ENCODE measurements around the gene ZNF599. TPM values are rescaled to one million over a fixed set of nuclear protein-coding genes. Genes with fewer than 3 reads are reported as not detected.

ZNF599 gene
- total RNA-seq, 1 donor from 2014 or later = 9.0 TPM

- H3K4me1 Mint-ChIP-seq (ENCODE audit: unreplicated experiment) = no peaks in the 10 kb centered on the region
- no peak for TF ChIP-seq CTCF (conservative IDR thresholded peaks at IDR 0.05)
- no peaks in the 10 kb centered on the region for H3K36me3 Mint-ChIP-seq
- H3K27me3 Mint-ChIP-seq = peaks cover 31% of the 10 kb centered on the region
- DNase-seq (ENCODE audit: extremely low spot score, unreplicated experiment) = no peak
- no peak overlapping the region for H3K27ac Mint-ChIP-seq
- no peak overlapping the region for H3K4me3 Mint-ChIP-seq
- H3K9me3 Mint-ChIP-seq = no peaks in the 10 kb centered on the region
Measured at GRCh38 chr19:34786236-34786635, 13.2 kb upstream of the ZNF599 start.

GRCh38 chr19:34779652-34780051, 6.6 kb upstream of the ZNF599 start:
- DNase-seq (ENCODE audit: extremely low spot score, unreplicated experiment) = no peak
- Mint-ChIP-seq H3K27ac (no peak overlapping the region), H3K36me3 (no peaks in the 10 kb centered on the region), H3K27me3 (peaks cover 25% of the 10 kb centered on the region), H3K4me3 (no peak overlapping the region), H3K4me1 (ENCODE audit: unreplicated experiment) (no peaks in the 10 kb centered on the region), H3K9me3 (peaks cover 6% of the 10 kb centered on the region)
- TF ChIP-seq CTCF (conservative IDR thresholded peaks at IDR 0.05) = no peak

- Mint-ChIP-seq H3K36me3 (no peaks in the 10 kb centered on the region), H3K27ac (no peak overlapping the region), H3K9me3 (peaks cover 6% of the 10 kb centered on the region), H3K4me1 (ENCODE audit: unreplicated experiment) (no peaks in the 10 kb centered on the region), H3K4me3 (no peak overlapping the region), H3K27me3 (peaks cover 24% of the 10 kb centered on the region)
- DNase-seq (ENCODE audit: extremely low spot score, unreplicated experiment) = no peak
- no peak for TF ChIP-seq CTCF (conservative IDR thresholded peaks at IDR 0.05)
Measured at GRCh38 chr19:34778342-34778741, 5.3 kb upstream of the ZNF599 start.

GRCh38 chr19:34774857-34775256, 1.8 kb upstream of the ZNF599 start:
- peaks cover 13% of the 10 kb centered on the region for H3K4me1 Mint-ChIP-seq (ENCODE audit: unreplicated experiment)
- no peak for DNase-seq (ENCODE audit: extremely low spot score, unreplicated experiment)
- peaks cover 13% of the 10 kb centered on the region for H3K27me3 Mint-ChIP-seq
- no peak for TF ChIP-seq CTCF (conservative IDR thresholded peaks at IDR 0.05)
- no peak overlapping the region for H3K27ac Mint-ChIP-seq
- H3K9me3 Mint-ChIP-seq = peaks cover 6% of the 10 kb centered on the region
- H3K36me3 Mint-ChIP-seq = peaks cover 5% of the 10 kb centered on the region
- H3K4me3 Mint-ChIP-seq = no peak overlapping the region

- Mint-ChIP-seq H3K36me3 (peaks cover 5% of the 10 kb centered on the region), H3K4me1 (ENCODE audit: unreplicated experiment) (peaks cover 13% of the 10 kb centered on the region), H3K4me3 (peak overlapping the region; percentile 97), H3K27ac (no peak overlapping the region), H3K27me3 (peaks cover 13% of the 10 kb centered on the region), H3K9me3 (peaks cover 6% of the 10 kb centered on the region)
- no peak for TF ChIP-seq CTCF (conservative IDR thresholded peaks at IDR 0.05)
- no peak for DNase-seq (ENCODE audit: extremely low spot score, unreplicated experiment)
Measured at GRCh38 chr19:34773555-34773864, 495 bp upstream of the ZNF599 start.

GRCh38 chr19:34767951-34768350, 5.1 kb downstream of the ZNF599 start:
- H3K9me3 Mint-ChIP-seq = peaks cover 7% of the 10 kb centered on the region
- no peak for DNase-seq (ENCODE audit: extremely low spot score, unreplicated experiment)
- peaks cover 13% of the 10 kb centered on the region for H3K4me1 Mint-ChIP-seq (ENCODE audit: unreplicated experiment)
- no peak overlapping the region for H3K27ac Mint-ChIP-seq
- H3K4me3 Mint-ChIP-seq = no peak overlapping the region
- TF ChIP-seq CTCF (conservative IDR thresholded peaks at IDR 0.05) = no peak
- H3K36me3 Mint-ChIP-seq = peaks cover 47% of the 10 kb centered on the region
- no peaks in the 10 kb centered on the region for H3K27me3 Mint-ChIP-seq

All from type B pancreatic cell (in vitro differentiated cells).